ENCODE measurements around the gene ZC3H14.

The ZC3H14 gene

GRCh38 chr14:88535813-88536212 is 27.0 kb upstream of the ZC3H14 start:
- no peak overlapping the region for H3K27ac ChIP-seq (ENCODE audit: low read depth, low read length)
- H3K4me3 ChIP-seq (ENCODE audit: low read depth in 1 of 2, low read length in 2 of 2): no peak overlapping the region
- no peaks in the 10 kb centered on the region for H3K9me3 ChIP-seq (ENCODE audit: low read length)
- H3K36me3 ChIP-seq (ENCODE audit: insufficient read depth, low read length): peaks cover 5% of the 10 kb centered on the region
- no peaks in the 10 kb centered on the region for H3K27me3 ChIP-seq (ENCODE audit: control insufficient read depth in 1 of 2, insufficient read depth in 2 of 2, low read length in 2 of 2)
- peaks cover 14% of the 10 kb centered on the region for H3K4me1 ChIP-seq (ENCODE audit: insufficient read depth, low read length)
- H3K9ac ChIP-seq (ENCODE audit: low read length): no peak overlapping the region

DNA sequence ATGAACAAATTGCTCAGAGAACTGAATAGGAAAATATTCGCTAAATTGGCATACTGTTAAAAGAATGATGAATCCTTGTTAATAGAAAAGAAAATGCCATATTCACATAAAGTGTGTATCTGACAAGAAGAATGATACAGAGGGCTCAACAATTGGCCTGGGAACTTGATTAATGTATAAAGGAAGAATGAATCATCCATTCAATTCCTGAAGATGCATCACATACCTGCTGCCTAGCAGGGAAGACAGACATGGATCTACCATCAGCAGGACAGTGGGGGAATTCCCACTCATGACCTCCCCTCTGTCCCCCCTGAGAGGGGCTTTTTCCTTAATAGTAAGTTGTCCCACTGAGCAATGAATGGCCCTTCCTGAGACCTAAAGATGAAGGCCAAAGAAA is 21.5 kb upstream of the ZC3H14 start:
- H3K27ac ChIP-seq (ENCODE audit: low read depth, low read length): no peak overlapping the region
- H3K36me3 ChIP-seq (ENCODE audit: insufficient read depth, low read length): peaks cover 9% of the 10 kb centered on the region
- H3K4me1 ChIP-seq (ENCODE audit: insufficient read depth, low read length): peaks cover 9% of the 10 kb centered on the region
- no peaks in the 10 kb centered on the region for H3K27me3 ChIP-seq (ENCODE audit: control insufficient read depth in 1 of 2, insufficient read depth in 2 of 2, low read length in 2 of 2)
- no peak overlapping the region for H3K4me3 ChIP-seq (ENCODE audit: low read depth in 1 of 2, low read length in 2 of 2)
- H3K9ac ChIP-seq (ENCODE audit: low read length): no peak overlapping the region
- no peaks in the 10 kb centered on the region for H3K9me3 ChIP-seq (ENCODE audit: low read length)

- peaks cover 19% of the 10 kb centered on the region for H3K36me3 ChIP-seq (ENCODE audit: insufficient read depth, low read length)
- no peaks in the 10 kb centered on the region for H3K27me3 ChIP-seq (ENCODE audit: control insufficient read depth in 1 of 2, insufficient read depth in 2 of 2, low read length in 2 of 2)
- no peaks in the 10 kb centered on the region for H3K4me1 ChIP-seq (ENCODE audit: insufficient read depth, low read length)
- no peak overlapping the region for H3K9ac ChIP-seq (ENCODE audit: low read length)
- H3K27ac ChIP-seq (ENCODE audit: low read depth, low read length): no peak overlapping the region
- H3K4me3 ChIP-seq (ENCODE audit: low read depth in 1 of 2, low read length in 2 of 2): no peak overlapping the region
- no peaks in the 10 kb centered on the region for H3K9me3 ChIP-seq (ENCODE audit: low read length)
Measured at GRCh38 chr14:88542857-88543795, 19.7 kb upstream of the ZC3H14 start.

DNA sequence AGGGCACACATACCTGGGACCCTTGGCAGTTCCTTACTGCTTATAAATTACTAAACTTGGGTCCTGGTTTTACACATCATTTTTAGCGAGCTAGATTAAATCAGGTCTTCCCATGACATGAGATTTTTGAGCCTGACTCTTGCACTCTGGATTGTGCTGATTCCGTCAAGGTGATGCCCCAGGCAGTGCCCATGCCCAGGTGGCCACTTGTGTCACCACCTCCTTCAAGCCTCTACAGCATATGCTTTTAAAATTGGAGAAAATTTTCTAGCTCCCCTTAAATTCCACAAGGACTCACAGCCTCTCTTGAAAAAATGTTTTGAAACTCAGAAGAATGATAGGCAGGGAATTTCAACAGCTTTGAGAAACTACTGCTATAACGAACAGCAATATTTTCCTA is 17.6 kb upstream of the ZC3H14 start:
- Histone ChIP-seq H3K9ac (ENCODE audit: low read length) (no peak overlapping the region), H3K4me3 (ENCODE audit: low read depth in 1 of 2, low read length in 2 of 2) (no peak overlapping the region), H3K36me3 (ENCODE audit: insufficient read depth, low read length) (peaks cover 27% of the 10 kb centered on the region), H3K4me1 (ENCODE audit: insufficient read depth, low read length) (peaks cover under 1% of the 10 kb centered on the region), H3K27me3 (ENCODE audit: control insufficient read depth in 1 of 2, insufficient read depth in 2 of 2, low read length in 2 of 2) (no peaks in the 10 kb centered on the region), H3K9me3 (ENCODE audit: low read length) (no peaks in the 10 kb centered on the region), H3K27ac (ENCODE audit: low read depth, low read length) (no peak overlapping the region)

DNA sequence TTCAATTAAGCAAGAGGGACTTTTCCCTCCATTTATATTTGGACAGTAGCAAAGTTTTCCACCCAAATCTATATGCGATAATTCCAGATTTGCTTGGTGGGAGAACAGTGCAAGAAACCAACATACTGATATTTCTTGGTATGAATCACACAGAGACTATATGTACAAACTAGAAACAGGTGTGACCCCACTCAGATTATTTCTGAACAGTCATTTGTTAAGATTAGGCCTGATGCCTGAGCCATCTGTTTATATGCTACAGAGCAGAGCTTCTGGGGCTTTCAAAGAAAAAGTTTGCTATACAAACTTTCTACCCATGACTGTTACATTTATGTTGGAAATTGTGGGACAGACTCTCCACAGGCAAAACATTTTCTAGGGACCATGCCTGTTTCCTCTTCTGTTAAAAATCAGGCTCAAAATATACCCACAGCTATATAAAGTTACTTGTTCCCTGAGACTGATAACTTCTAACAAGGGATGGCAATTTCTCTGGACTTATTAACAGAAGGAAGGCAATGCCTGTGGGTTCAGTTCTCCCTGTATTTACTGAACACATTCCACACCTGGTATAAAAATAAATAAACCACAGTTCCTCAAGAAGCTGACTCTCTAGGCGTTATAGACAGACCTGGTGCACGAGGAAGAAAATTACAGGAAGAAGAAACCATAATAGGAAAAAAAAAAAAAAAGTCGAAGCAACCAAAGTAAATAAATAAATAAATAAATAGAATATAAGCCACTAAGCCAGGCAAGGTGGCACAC is 16.0 kb upstream of the ZC3H14 start:
- Histone ChIP-seq H3K9ac (ENCODE audit: low read length) (no peak overlapping the region), H3K4me1 (ENCODE audit: insufficient read depth, low read length) (peaks cover 9% of the 10 kb centered on the region), H3K27ac (ENCODE audit: low read depth, low read length) (no peak overlapping the region), H3K27me3 (ENCODE audit: control insufficient read depth in 1 of 2, insufficient read depth in 2 of 2, low read length in 2 of 2) (no peaks in the 10 kb centered on the region), H3K4me3 (ENCODE audit: low read depth in 1 of 2, low read length in 2 of 2) (no peak overlapping the region), H3K9me3 (ENCODE audit: low read length) (no peaks in the 10 kb centered on the region), H3K36me3 (ENCODE audit: insufficient read depth, low read length) (peaks cover 27% of the 10 kb centered on the region)

- H3K27me3 ChIP-seq (ENCODE audit: control insufficient read depth in 1 of 2, insufficient read depth in 2 of 2, low read length in 2 of 2): no peaks in the 10 kb centered on the region
- peaks cover 27% of the 10 kb centered on the region for H3K36me3 ChIP-seq (ENCODE audit: insufficient read depth, low read length)
- no peaks in the 10 kb centered on the region for H3K9me3 ChIP-seq (ENCODE audit: low read length)
- H3K4me1 ChIP-seq (ENCODE audit: insufficient read depth, low read length): peaks cover 14% of the 10 kb centered on the region
- no peak overlapping the region for H3K9ac ChIP-seq (ENCODE audit: low read length)
- H3K4me3 ChIP-seq (ENCODE audit: low read depth in 1 of 2, low read length in 2 of 2): no peak overlapping the region
- no peak overlapping the region for H3K27ac ChIP-seq (ENCODE audit: low read depth, low read length)
Measured at GRCh38 chr14:88547386-88547780, 15.5 kb upstream of the ZC3H14 start.

GRCh38 chr14:88550078-88550477 is 12.8 kb upstream of the ZC3H14 start:
- H3K4me1 ChIP-seq (ENCODE audit: insufficient read depth, low read length): peaks cover 20% of the 10 kb centered on the region
- H3K4me3 ChIP-seq (ENCODE audit: low read depth in 1 of 2, low read length in 2 of 2): no peak overlapping the region
- H3K27ac ChIP-seq (ENCODE audit: low read depth, low read length): no peak overlapping the region
- H3K27me3 ChIP-seq (ENCODE audit: control insufficient read depth in 1 of 2, insufficient read depth in 2 of 2, low read length in 2 of 2): no peaks in the 10 kb centered on the region
- peaks cover 26% of the 10 kb centered on the region for H3K36me3 ChIP-seq (ENCODE audit: insufficient read depth, low read length)
- no peak overlapping the region for H3K9ac ChIP-seq (ENCODE audit: low read length)
- H3K9me3 ChIP-seq (ENCODE audit: low read length): no peaks in the 10 kb centered on the region

DNA sequence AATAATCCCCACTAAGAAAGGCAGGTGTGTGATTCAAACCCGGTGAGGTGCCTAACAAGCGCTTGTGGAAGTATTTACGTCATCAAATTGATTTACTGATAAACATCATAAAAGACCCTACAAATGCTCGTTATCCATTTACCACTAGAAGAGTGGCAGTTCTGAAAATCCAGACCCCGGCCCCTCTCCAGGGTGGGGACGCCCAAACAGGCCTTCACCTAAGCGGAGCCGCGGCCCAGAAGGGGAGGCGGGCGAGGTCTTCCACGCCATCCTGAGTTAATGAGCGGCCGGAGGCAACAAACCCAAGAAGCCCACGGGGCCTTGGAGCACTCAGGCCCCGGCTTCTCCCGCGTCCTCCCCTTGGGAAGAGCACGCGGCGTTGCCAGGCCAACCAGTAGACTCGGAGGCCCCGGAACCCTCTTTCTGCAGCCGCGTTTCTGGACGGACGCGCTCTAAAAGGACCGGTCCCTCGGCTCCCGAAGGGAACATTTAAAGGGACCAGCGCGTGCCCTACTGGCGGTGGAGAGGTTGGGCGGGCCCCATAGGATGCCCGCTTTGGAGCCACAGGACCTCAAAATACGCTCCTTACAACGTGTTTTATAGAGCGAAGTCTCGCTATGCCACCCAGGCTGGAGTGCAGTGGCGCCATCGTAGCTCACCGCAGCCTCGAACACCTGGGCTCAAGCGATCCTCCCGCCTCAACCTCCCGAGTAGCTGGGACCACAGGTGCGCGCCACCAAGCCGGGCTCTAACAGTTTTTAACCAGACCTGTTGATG is 11.6 kb upstream of the ZC3H14 start:
- peaks cover 22% of the 10 kb centered on the region for H3K36me3 ChIP-seq (ENCODE audit: insufficient read depth, low read length)
- H3K9me3 ChIP-seq (ENCODE audit: low read length): no peaks in the 10 kb centered on the region
- H3K27ac ChIP-seq (ENCODE audit: low read depth, low read length): peak overlapping the region; percentile 78
- peaks cover 24% of the 10 kb centered on the region for H3K4me1 ChIP-seq (ENCODE audit: insufficient read depth, low read length)
- H3K9ac ChIP-seq (ENCODE audit: low read length): peak overlapping the region; percentile 66
- no peaks in the 10 kb centered on the region for H3K27me3 ChIP-seq (ENCODE audit: control insufficient read depth in 1 of 2, insufficient read depth in 2 of 2, low read length in 2 of 2)
- H3K4me3 ChIP-seq (ENCODE audit: low read depth in 1 of 2, low read length in 2 of 2): peak overlapping the region; percentile 91 to 93

DNA sequence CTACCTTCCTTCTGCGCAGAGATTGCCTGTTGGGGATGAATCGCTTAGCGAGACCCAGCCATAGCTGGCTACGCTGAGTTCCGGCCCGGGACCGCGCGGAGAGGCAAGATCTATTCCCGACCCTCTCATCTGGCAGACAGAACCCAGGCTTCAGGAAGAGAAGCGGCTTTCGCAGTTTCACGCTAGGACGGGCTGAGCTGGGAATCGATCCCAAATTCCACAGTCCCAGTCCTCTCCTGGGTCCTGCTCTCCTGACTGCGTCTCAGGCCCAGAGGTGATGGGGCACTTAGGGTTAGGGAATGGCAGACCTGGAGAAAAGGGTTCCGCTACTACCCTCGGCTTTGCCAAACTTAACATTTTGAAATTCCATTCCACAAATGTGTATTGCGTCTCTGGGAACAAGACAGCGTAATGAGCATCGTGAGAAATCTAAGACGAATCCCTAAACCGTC is 10.8 kb upstream of the ZC3H14 start:
- peaks cover 22% of the 10 kb centered on the region for H3K36me3 ChIP-seq (ENCODE audit: insufficient read depth, low read length)
- peak overlapping the region; percentile 91 to 93 for H3K4me3 ChIP-seq (ENCODE audit: low read depth in 1 of 2, low read length in 2 of 2)
- H3K9me3 ChIP-seq (ENCODE audit: low read length): no peaks in the 10 kb centered on the region
- H3K4me1 ChIP-seq (ENCODE audit: insufficient read depth, low read length): peaks cover 24% of the 10 kb centered on the region
- H3K9ac ChIP-seq (ENCODE audit: low read length): peak overlapping the region; percentile 66
- H3K27me3 ChIP-seq (ENCODE audit: control insufficient read depth in 1 of 2, insufficient read depth in 2 of 2, low read length in 2 of 2): no peaks in the 10 kb centered on the region
- H3K27ac ChIP-seq (ENCODE audit: low read depth, low read length): peak overlapping the region; percentile 78

GRCh38 chr14:88552876-88553275 is 10.0 kb upstream of the ZC3H14 start:
- Histone ChIP-seq H3K9ac (ENCODE audit: low read length) (no peak overlapping the region), H3K36me3 (ENCODE audit: insufficient read depth, low read length) (peaks cover 15% of the 10 kb centered on the region), H3K9me3 (ENCODE audit: low read length) (no peaks in the 10 kb centered on the region), H3K4me3 (ENCODE audit: low read depth in 1 of 2, low read length in 2 of 2) (no peak overlapping the region), H3K4me1 (ENCODE audit: insufficient read depth, low read length) (peaks cover 24% of the 10 kb centered on the region), H3K27me3 (ENCODE audit: control insufficient read depth in 1 of 2, insufficient read depth in 2 of 2, low read length in 2 of 2) (no peaks in the 10 kb centered on the region), H3K27ac (ENCODE audit: low read depth, low read length) (peak overlapping the region; percentile 78)

- peak overlapping the region; percentile 44 to 79 for H3K4me3 ChIP-seq (ENCODE audit: low read depth in 1 of 2, low read length in 2 of 2)
- peak overlapping the region; percentile 92 for H3K9ac ChIP-seq (ENCODE audit: low read length)
- H3K27me3 ChIP-seq (ENCODE audit: control insufficient read depth in 1 of 2, insufficient read depth in 2 of 2, low read length in 2 of 2): no peaks in the 10 kb centered on the region
- H3K27ac ChIP-seq (ENCODE audit: low read depth, low read length): peak overlapping the region; percentile 79
- peaks cover 24% of the 10 kb centered on the region for H3K4me1 ChIP-seq (ENCODE audit: insufficient read depth, low read length)
- peaks cover 4% of the 10 kb centered on the region for H3K36me3 ChIP-seq (ENCODE audit: insufficient read depth, low read length)
- H3K9me3 ChIP-seq (ENCODE audit: low read length): no peaks in the 10 kb centered on the region
Measured at GRCh38 chr14:88553886-88554456, 8.9 kb upstream of the ZC3H14 start.

Data from muscle layer of colon (tissue), 2 donors.